Measurements from ENCODE around the gene NOP14.

DNA sequence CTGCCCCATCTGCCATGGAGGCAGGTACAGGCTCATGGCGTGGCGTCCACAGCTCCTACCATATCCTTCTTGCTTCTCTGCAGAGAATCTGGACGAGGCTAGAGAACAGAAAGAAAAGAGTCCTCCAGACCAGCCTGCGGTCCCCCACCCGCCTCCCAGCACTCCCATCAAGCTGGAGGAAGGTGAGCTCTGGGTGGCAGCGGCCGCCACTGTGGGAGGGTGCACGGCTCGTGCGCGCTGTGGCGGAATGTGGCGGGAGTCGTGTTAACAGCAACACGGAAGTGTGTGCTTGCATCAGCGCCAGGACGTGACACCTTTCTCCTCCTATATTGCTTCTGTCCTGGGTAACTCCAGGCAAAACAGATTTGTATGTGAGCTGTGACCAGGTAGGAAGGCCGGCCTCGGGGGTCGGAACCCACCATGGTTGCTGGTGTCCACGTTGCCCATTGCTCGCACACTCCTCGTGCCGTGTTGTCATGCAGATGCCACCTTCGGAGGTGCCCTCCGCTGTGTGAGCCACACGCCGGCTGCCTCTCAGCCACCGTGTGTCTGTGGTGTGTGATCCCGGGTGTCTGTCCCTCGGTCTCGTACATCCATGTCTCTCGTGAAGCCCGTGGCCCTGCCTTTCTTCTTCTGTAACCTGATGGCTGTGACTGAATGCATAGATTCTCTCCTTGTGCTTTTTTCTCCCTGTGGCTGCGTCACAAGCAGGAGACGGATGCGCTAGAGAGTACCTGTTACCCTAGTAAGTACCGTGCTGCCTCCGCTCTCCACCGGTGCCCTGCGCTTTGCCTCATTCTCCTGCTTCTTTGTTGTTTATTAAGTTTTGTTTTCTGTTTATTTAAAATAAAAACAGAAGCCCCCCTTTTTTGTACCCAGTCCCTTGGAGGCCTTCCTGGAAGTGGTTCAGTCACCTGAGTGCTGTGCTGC is 37.0 kb downstream of the NOP14 start:
- TF ChIP-seq, protein P1, sequence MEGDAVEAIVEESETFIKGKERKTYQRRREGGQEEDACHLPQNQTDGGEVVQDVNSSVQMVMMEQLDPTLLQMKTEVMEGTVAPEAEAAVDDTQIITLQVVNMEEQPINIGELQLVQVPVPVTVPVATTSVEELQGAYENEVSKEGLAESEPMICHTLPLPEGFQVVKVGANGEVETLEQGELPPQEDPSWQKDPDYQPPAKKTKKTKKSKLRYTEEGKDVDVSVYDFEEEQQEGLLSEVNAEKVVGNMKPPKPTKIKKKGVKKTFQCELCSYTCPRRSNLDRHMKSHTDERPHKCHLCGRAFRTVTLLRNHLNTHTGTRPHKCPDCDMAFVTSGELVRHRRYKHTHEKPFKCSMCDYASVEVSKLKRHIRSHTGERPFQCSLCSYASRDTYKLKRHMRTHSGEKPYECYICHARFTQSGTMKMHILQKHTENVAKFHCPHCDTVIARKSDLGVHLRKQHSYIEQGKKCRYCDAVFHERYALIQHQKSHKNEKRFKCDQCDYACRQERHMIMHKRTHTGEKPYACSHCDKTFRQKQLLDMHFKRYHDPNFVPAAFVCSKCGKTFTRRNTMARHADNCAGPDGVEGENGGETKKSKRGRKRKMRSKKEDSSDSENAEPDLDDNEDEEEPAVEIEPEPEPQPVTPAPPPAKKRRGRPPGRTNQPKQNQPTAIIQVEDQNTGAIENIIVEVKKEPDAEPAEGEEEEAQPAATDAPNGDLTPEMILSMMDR (IDR thresholded peaks at IDR 0.05) = no peak
- TF ChIP-seq SMC3 (IDR thresholded peaks at IDR 0.05; ENCODE audit: low read depth, low read length) = no peak
- TF ChIP-seq EP300 (IDR thresholded peaks at IDR 0.05; ENCODE audit: borderline replicate concordance in 1 of 2, low read depth in 1 of 2, low read length in 1 of 2) = no peak
- no peak for TF ChIP-seq CHD2 (IDR thresholded peaks at IDR 0.05; ENCODE audit: low read length, partially characterized antibody)
- TF ChIP-seq, protein P2, sequence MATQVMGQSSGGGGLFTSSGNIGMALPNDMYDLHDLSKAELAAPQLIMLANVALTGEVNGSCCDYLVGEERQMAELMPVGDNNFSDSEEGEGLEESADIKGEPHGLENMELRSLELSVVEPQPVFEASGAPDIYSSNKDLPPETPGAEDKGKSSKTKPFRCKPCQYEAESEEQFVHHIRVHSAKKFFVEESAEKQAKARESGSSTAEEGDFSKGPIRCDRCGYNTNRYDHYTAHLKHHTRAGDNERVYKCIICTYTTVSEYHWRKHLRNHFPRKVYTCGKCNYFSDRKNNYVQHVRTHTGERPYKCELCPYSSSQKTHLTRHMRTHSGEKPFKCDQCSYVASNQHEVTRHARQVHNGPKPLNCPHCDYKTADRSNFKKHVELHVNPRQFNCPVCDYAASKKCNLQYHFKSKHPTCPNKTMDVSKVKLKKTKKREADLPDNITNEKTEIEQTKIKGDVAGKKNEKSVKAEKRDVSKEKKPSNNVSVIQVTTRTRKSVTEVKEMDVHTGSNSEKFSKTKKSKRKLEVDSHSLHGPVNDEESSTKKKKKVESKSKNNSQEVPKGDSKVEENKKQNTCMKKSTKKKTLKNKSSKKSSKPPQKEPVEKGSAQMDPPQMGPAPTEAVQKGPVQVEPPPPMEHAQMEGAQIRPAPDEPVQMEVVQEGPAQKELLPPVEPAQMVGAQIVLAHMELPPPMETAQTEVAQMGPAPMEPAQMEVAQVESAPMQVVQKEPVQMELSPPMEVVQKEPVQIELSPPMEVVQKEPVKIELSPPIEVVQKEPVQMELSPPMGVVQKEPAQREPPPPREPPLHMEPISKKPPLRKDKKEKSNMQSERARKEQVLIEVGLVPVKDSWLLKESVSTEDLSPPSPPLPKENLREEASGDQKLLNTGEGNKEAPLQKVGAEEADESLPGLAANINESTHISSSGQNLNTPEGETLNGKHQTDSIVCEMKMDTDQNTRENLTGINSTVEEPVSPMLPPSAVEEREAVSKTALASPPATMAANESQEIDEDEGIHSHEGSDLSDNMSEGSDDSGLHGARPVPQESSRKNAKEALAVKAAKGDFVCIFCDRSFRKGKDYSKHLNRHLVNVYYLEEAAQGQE (IDR thresholded peaks at IDR 0.05; ENCODE audit: low read depth, low read length) = no peak

Measured in SK-N-SH (cell line).